GM12892 (cell line): ENCODE measurements around the gene ANKRD10.

Experiments
- POLR2A ChIP-seq: IDR thresholded peaks from 2 replicates; pipeline ENCODE4 v1.6.1; 2011; ENCODE audit warnings: low read depth, low read length, control low read depth
- POLR2AphosphoS5 ChIP-seq: IDR thresholded peaks from 2 replicates; pipeline ENCODE4 v1.6.1; 2011; ENCODE audit warnings: low read depth, low read length, control low read depth

DNA sequence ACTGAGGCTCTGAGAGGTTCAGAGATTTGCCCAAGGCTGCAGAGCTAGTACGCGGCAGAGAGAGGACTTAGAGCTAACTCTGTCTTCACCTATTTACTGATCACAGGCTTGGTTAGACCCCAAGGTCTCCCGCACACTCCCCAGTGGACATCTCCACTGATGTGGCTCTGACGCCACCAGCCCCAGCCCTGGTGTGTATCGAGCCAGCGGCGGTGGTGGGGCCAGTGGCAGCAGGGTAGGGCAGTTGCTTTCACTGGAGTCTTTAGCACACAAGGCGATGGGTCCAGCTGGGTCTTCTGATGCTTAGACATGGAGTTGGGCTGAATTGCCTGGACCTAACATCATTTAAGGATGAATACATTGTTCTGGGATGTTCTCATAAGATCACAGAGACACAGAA lies 85.4 kb downstream of the ANKRD10 start:
- TF ChIP-seq POLR2A: no peak
- no peak for TF ChIP-seq POLR2AphosphoS5
